G401.6 (cell line): ENCODE results near the gene CYP27A1.

Experiments used
- FAIRE-seq: peaks from 2 replicates; lab custom pipeline; 2012; peaks lifted over from hg19 to GRCh38; lab: Jason Lieb, UNC

The CYP27A1 gene

DNA sequence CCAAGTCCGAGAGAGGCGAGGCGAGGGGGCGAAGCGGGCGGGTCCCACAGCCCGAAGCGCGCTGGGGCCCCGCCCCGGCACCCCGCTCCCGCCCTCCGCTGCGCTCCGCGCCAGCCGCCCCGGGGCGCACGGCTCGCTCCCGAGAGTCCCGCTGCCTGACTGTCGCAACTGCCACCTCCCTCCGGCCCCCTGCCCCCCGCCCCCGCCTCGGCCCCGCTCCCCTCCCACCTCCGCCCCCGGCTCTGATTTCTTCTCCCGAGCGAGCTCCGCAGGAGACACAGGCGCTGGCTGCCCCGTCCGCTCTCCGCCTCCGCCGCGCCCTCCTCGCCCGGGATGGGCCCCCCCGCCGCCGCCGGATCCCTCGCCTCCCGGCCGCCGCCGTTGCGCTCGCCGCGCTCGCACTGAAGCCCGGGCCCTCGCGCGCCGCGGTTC is 77.6 kb downstream of the CYP27A1 start, which contains the start of gene WNT6:
Gene WNT6 (plus strand): TSS at position 250 of the 432 bp plus-strand sequence. CDS start 233 bp downstream, outside the sequence.
- no peak for FAIRE-seq

GRCh38 chr2:218859988-218860831 is 78.3 kb downstream of the CYP27A1 start:
- no peak for FAIRE-seq

- FAIRE-seq: no peak
Measured at GRCh38 chr2:218860950-218861381, 79.0 kb downstream of the CYP27A1 start.

- no peak for FAIRE-seq
Measured at GRCh38 chr2:218861645-218862318, 79.8 kb downstream of the CYP27A1 start.

- no peak for FAIRE-seq
Measured at GRCh38 chr2:218863021-218863520, 81.1 kb downstream of the CYP27A1 start.
